Measurements from ENCODE around the gene TTN. TPM values are rescaled to one million over a fixed set of nuclear protein-coding genes. Genes with fewer than 3 reads are reported as not detected.

The TTN gene
- total and polyA plus RNA-seq, 2 donors (not counting 1 experiment from before 2014, with no cell fraction given) = 1.7 to 46.4 TPM

DNA sequence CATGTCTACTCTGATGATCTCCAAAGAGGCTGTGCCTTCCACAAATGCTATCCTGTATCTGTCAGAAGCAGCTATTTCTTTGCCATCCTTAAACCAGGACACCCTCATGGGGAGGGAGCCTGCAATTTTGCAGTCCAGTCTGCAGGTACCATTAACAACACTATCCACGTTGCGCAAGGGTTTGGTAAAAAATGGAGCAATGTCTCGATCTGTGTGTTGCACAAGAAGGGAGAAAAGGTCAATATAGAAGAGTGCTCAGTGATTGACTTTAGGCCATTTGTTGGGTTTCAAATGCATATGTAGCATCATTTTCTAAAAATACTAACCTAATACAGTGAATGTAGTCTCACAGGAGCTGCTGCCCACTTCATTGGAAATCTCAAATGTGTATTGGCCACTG lies 74.3 kb downstream of the TTN start:
- H3K27ac ChIP-seq (ENCODE audit: low read length in 2 of 2) = no peak overlapping the region
- H3K27me3 ChIP-seq (replicated peaks in 1 of 4; ENCODE audit: control extremely low read depth in 1 of 4, control insufficient read depth in 3 of 4, insufficient read depth in 4 of 4, low read length in 3 of 4) = no peaks in the 10 kb centered on the region
- Mint-ChIP-seq H3K4me3 (no peak overlapping the region), H3K27me3 (no peaks in the 10 kb centered on the region), H3K9me3 (ENCODE audit: insufficient read depth) (no peaks in the 10 kb centered on the region), H3K4me1 (no peaks in the 10 kb centered on the region), H3K27ac (no peak overlapping the region)
- H4K20me1 ChIP-seq (ENCODE audit: control insufficient read depth, insufficient read depth, low read length, poor library complexity, severe bottlenecking) = no peaks in the 10 kb centered on the region
- no peak for TF ChIP-seq EZH2 (IDR thresholded peaks at IDR 0.05; ENCODE audit: borderline replicate concordance, insufficient read depth, low read depth, low read length, poor library complexity, severe bottlenecking)
- TF ChIP-seq, protein P1, sequence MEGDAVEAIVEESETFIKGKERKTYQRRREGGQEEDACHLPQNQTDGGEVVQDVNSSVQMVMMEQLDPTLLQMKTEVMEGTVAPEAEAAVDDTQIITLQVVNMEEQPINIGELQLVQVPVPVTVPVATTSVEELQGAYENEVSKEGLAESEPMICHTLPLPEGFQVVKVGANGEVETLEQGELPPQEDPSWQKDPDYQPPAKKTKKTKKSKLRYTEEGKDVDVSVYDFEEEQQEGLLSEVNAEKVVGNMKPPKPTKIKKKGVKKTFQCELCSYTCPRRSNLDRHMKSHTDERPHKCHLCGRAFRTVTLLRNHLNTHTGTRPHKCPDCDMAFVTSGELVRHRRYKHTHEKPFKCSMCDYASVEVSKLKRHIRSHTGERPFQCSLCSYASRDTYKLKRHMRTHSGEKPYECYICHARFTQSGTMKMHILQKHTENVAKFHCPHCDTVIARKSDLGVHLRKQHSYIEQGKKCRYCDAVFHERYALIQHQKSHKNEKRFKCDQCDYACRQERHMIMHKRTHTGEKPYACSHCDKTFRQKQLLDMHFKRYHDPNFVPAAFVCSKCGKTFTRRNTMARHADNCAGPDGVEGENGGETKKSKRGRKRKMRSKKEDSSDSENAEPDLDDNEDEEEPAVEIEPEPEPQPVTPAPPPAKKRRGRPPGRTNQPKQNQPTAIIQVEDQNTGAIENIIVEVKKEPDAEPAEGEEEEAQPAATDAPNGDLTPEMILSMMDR (IDR thresholded peaks at IDR 0.05) = no peak
- ATAC-seq (ENCODE audit: low read depth) (no peak), DNase-seq (no peak)
- no peak overlapping the region for H3K4me3 ChIP-seq (ENCODE audit: control extremely low read depth in 1 of 5, extremely low read depth in 1 of 5, insufficient read depth in 1 of 5, low read depth in 2 of 5, low read length in 4 of 5)
- POLR2A ChIA-PET = no interaction called here
- no CpG with 5 or more reads among the region's 3 CpGs for WGBS (ENCODE audit: insufficient coverage)
- H3K4me2 ChIP-seq (replicated peaks; ENCODE audit: low read depth, low read length, poor library complexity, severe bottlenecking) = no peak overlapping the region
- H3K9ac ChIP-seq (ENCODE audit: low read length) = no peak overlapping the region
- no peaks in the 10 kb centered on the region for H3K36me3 ChIP-seq (replicated peaks in 1 of 2; ENCODE audit: control extremely low read depth in 1 of 2, control insufficient read depth in 1 of 2, extremely low read depth in 1 of 2, insufficient read depth in 2 of 2, low read length in 1 of 2)
- H2AFZ ChIP-seq (ENCODE audit: insufficient read depth, low read depth, low read length, poor library complexity, severe bottlenecking) = no peak overlapping the region
- no peaks in the 10 kb centered on the region for H3K79me2 ChIP-seq (ENCODE audit: control insufficient read depth, insufficient read depth, low read length)
- CTCF ChIA-PET = no interaction called here
- intact Hi-C loops (cut with micrococcal nuclease) = no loop called here
- no peaks in the 10 kb centered on the region for H3K4me1 ChIP-seq (ENCODE audit: control insufficient read depth in 2 of 2, insufficient read depth in 2 of 2, low read length in 2 of 2)
- H3K9me3 ChIP-seq (ENCODE audit: control extremely low read depth in 1 of 3, control insufficient read depth in 2 of 3, insufficient read depth in 1 of 3, low read length in 2 of 3) = no peaks in the 10 kb centered on the region

DNA sequence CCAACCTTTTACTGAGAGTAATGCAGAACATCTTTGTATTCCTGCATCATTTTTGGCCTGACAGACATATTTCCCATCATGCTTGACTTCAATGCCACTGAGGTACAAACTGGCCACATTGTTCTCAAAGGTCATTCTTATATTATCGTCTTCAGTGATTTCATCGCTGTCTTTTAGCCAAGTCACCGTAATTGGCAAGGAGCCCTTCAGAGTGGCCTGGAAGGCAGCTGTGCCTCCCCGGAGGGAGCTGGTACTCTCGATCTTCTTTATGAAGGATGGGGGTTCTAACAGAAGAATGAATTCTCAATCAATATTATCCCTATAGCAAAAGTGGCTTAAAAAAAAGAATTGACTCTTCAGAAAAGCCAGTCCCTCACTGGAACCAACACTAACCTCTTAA lies 75.9 kb downstream of the TTN start:
- no peaks in the 10 kb centered on the region for H3K9me3 Mint-ChIP-seq (ENCODE audit: insufficient read depth)
- CTCF ChIA-PET = no interaction called here
- ATAC-seq (ENCODE audit: low read depth) (no peak), DNase-seq (no peak)
- 100% methylated on average over 1 of the region's 5 CpGs for WGBS (ENCODE audit: insufficient coverage)
- POLR2A ChIA-PET = no interaction called here
- Histone ChIP-seq H3K36me3 (replicated peaks in 1 of 2; ENCODE audit: control extremely low read depth in 1 of 2, control insufficient read depth in 1 of 2, extremely low read depth in 1 of 2, insufficient read depth in 2 of 2, low read length in 1 of 2) (no peaks in the 10 kb centered on the region), H3K9me3 (ENCODE audit: control extremely low read depth in 1 of 3, control insufficient read depth in 2 of 3, insufficient read depth in 1 of 3, low read length in 2 of 3) (no peaks in the 10 kb centered on the region), H3K4me2 (replicated peaks; ENCODE audit: low read depth, low read length, poor library complexity, severe bottlenecking) (no peak overlapping the region), H4K20me1 (ENCODE audit: control insufficient read depth, insufficient read depth, low read length, poor library complexity, severe bottlenecking) (no peaks in the 10 kb centered on the region), H3K27ac (ENCODE audit: low read length in 2 of 2) (no peak overlapping the region), H3K4me1 (ENCODE audit: control insufficient read depth in 2 of 2, insufficient read depth in 2 of 2, low read length in 2 of 2) (no peaks in the 10 kb centered on the region), H3K9ac (ENCODE audit: low read length) (no peak overlapping the region), H3K27me3 (replicated peaks in 1 of 4; ENCODE audit: control extremely low read depth in 1 of 4, control insufficient read depth in 3 of 4, insufficient read depth in 4 of 4, low read length in 3 of 4) (no peaks in the 10 kb centered on the region), H3K79me2 (ENCODE audit: control insufficient read depth, insufficient read depth, low read length) (no peaks in the 10 kb centered on the region), H3K4me3 (ENCODE audit: control extremely low read depth in 1 of 5, extremely low read depth in 1 of 5, insufficient read depth in 1 of 5, low read depth in 2 of 5, low read length in 4 of 5) (no peak overlapping the region), H2AFZ (ENCODE audit: insufficient read depth, low read depth, low read length, poor library complexity, severe bottlenecking) (no peak overlapping the region)
- H3K27ac Mint-ChIP-seq = no peak overlapping the region
- TF ChIP-seq, protein P1 (IDR thresholded peaks at IDR 0.05) = no peak
- TF ChIP-seq EZH2 (IDR thresholded peaks at IDR 0.05; ENCODE audit: borderline replicate concordance, insufficient read depth, low read depth, low read length, poor library complexity, severe bottlenecking) = no peak
- H3K27me3 Mint-ChIP-seq = no peaks in the 10 kb centered on the region
- intact Hi-C loops (cut with micrococcal nuclease) = no loop called here
- H3K4me3 Mint-ChIP-seq = no peak overlapping the region
- H3K4me1 Mint-ChIP-seq = peaks cover 2% of the 10 kb centered on the region

All from B cell (primary cell).